Keratinocyte (primary cell): Measurements from ENCODE around the gene OR52N1.

ENCODE experiments used
- CTCF ChIP-seq, 3 experiments: IDR thresholded peaks in 1 of 3; conservative IDR thresholded peaks in 1 of 3; optimal IDR thresholded peaks in 1 of 3; 2 replicates in 2 of 3; 3 replicates in 1 of 3; pipeline versions ENCODE3 to v1.5.1; 2011; ENCODE audit warnings: low read length in 3 of 3, mild to moderate bottlenecking in 3 of 3, moderate library complexity in 2 of 3, control low read depth in 1 of 3, inconsistent platforms in 1 of 3; ENCODE audit not compliant: insufficient read depth in 2 of 3; ENCODE audit errors: extremely low read depth in 1 of 3
- EZH2 ChIP-seq: IDR thresholded peaks from one replicate; pipeline ENCODE4 v1.6.1; 2012; ENCODE audit warnings: inconsistent platforms, mild to moderate bottlenecking, low read length, moderate library complexity

- TF ChIP-seq CTCF (optimal IDR thresholded peaks at IDR 0.05 in 1 of 3, IDR thresholded peaks at IDR 0.05 in 1 of 3, conservative IDR thresholded peaks at IDR 0.05 in 1 of 3; ENCODE audit: extremely low read depth in 1 of 3, insufficient read depth in 2 of 3, low read length in 3 of 3): no peak
- no peak for TF ChIP-seq EZH2
These were observed 52.6 kb downstream of the OR52N1 start for GRCh38 chr11:5738431-5738830.
